ENCODE measurements around the gene ERAP2.

DNA sequence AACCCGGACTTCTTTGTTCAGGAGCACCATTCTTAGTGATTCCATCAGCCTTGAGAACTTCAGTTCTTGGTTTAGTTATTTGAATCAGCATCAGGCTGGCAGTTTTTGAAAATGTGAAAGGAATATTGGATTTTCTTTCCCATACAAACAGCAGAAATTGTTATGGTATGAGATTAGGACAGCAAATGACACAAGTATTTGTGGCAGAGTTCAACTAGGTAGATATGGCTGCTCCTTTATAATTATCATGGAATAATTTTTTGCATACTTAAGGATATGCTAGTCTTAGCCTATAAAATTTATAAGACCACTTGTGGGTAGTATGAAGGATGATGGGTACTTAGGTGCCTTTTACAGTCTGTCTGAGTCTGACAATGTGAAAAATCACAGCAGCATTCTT is 25.5 kb downstream of the ERAP2 start:
- TF ChIP-seq, protein P1, sequence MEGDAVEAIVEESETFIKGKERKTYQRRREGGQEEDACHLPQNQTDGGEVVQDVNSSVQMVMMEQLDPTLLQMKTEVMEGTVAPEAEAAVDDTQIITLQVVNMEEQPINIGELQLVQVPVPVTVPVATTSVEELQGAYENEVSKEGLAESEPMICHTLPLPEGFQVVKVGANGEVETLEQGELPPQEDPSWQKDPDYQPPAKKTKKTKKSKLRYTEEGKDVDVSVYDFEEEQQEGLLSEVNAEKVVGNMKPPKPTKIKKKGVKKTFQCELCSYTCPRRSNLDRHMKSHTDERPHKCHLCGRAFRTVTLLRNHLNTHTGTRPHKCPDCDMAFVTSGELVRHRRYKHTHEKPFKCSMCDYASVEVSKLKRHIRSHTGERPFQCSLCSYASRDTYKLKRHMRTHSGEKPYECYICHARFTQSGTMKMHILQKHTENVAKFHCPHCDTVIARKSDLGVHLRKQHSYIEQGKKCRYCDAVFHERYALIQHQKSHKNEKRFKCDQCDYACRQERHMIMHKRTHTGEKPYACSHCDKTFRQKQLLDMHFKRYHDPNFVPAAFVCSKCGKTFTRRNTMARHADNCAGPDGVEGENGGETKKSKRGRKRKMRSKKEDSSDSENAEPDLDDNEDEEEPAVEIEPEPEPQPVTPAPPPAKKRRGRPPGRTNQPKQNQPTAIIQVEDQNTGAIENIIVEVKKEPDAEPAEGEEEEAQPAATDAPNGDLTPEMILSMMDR (IDR thresholded peaks at IDR 0.05), result no peak
- TF ChIP-seq POLR2A (IDR thresholded peaks at IDR 0.05), result no peak

Measured in heart left ventricle (tissue), 13 donors.